HepG2 (cell line): ENCODE data around the gene MAP3K3. TPM values are rescaled to one million over a fixed set of nuclear protein-coding genes. Genes with fewer than 3 reads are reported as not detected.

Experiments used
- ATAC-seq: fragments of 200-7000 bp; cut with Tn5 transposase; 3 replicates; pipeline ENCODE4 v1.9.1; 2020; ENCODE audit warnings: mild to moderate bottlenecking, moderate library complexity
- BruUV-seq: library from RNA; stranded (reverse); fragments of 400-500 nt; replicated peaks from 2 replicates; lab custom pipeline; 2021; lab: Mats Ljungman, UMichigan
- CTCF ChIA-PET: fragments of 300-600 bp; formaldehyde crosslinking; extraction: SDS; loops from one replicate; lab custom pipeline; 2021; ENCODE audit warnings: low total read pairs, inconsistent platforms, low intra/inter-chr PET ratio; lab: Yijun Ruan, JAX
- POLR2A ChIA-PET: fragments of 350-600 bp; sonication (Branson Sonifier 250); formaldehyde crosslinking; loops from one replicate; lab custom pipeline; 2020; ENCODE audit warnings: antibody characterized with exemption, inconsistent platforms; lab: Yijun Ruan, JAX
- DNase-seq: peaks from one replicate; pipeline ENCODE4 v3.0.0-alpha.2; 2015; ENCODE audit warnings: low spot score
- FAIRE-seq: peaks from 3 replicates; lab custom pipeline; 2011; peaks lifted over from hg19 to GRCh38; lab: Jason Lieb, UNC
- H2AFZ ChIP-seq: one replicate; pipeline ENCODE4 v1.6.1; 2011; ENCODE audit warnings: low read length, inconsistent platforms
- H3K27ac ChIP-seq: fragments of 300-600 bp; 3 replicates; pipeline ENCODE4 v1.8.0; 2011; ENCODE audit warnings: mixed run types, mild to moderate bottlenecking, mixed read lengths, low read length, inconsistent platforms; ENCODE audit not compliant: insufficient read depth; ENCODE audit errors: extremely low read length
- H3K27me3 ChIP-seq, 2 experiments: fragments of 200-600 bp in 1 of 2; 2 replicates in 1 of 2; 3 replicates in 1 of 2; pipeline versions ENCODE4 v1.6.0 to v1.8.0; 2011; ENCODE audit warnings: low read length in 2 of 2, mild to moderate bottlenecking in 2 of 2, moderate library complexity in 2 of 2, inconsistent platforms in 1 of 2; ENCODE audit not compliant: insufficient read depth in 2 of 2, control insufficient read depth in 1 of 2
- H3K36me3 ChIP-seq, 2 experiments: fragments of 200-600 bp in 1 of 2; replicated peaks in 1 of 2; 2 replicates in 1 of 2; 3 replicates in 1 of 2; pipeline versions ENCODE4 v1.5.1 to v1.8.0; 2011; ENCODE audit warnings: low read length in 2 of 2, inconsistent platforms in 1 of 2; ENCODE audit not compliant: insufficient read depth in 2 of 2, control insufficient read depth in 1 of 2
- H3K4me1 ChIP-seq: 2 replicates; pipeline ENCODE4 v1.5.1; 2012; ENCODE audit warnings: low read length, inconsistent platforms; ENCODE audit not compliant: insufficient read depth
- H3K4me2 ChIP-seq: 2 replicates; pipeline ENCODE4 v1.6.0; 2011; ENCODE audit warnings: low read depth, low read length, inconsistent platforms
- H3K4me3 ChIP-seq, 3 experiments: fragments of 200-600 bp in 1 of 3; sonication (generic), shearing (Covaris generic) in 1 of 3; replicated peaks in 1 of 3; 2 replicates each; pipeline ENCODE4 v1.5.1; 2011 to 2016; ENCODE audit warnings: low read length in 3 of 3, inconsistent platforms in 2 of 3, low read depth in 2 of 3, mild to moderate bottlenecking in 2 of 3, control low read depth in 1 of 3, mixed read lengths in 1 of 3; ENCODE audit not compliant: insufficient read depth in 1 of 3
- H3K79me2 ChIP-seq: one replicate; pipeline ENCODE4 v1.6.1; 2011; ENCODE audit warnings: low read length, inconsistent platforms; ENCODE audit not compliant: insufficient read depth
- H3K9ac ChIP-seq: 2 replicates; pipeline ENCODE4 v1.6.0; 2011; ENCODE audit warnings: mild to moderate bottlenecking, low read depth, low read length, inconsistent platforms; ENCODE audit not compliant: insufficient read depth
- H3K9me3 ChIP-seq: 2 replicates; pipeline ENCODE4 v1.5.1; 2012; ENCODE audit warnings: mild to moderate bottlenecking, low read length
- H4K20me1 ChIP-seq: 2 replicates; pipeline ENCODE4 v1.6.0; 2011; ENCODE audit warnings: inconsistent platforms, mild to moderate bottlenecking, low read length, moderate library complexity; ENCODE audit not compliant: insufficient read depth
- KDM3A ChIP-seq: IDR thresholded peaks from 2 replicates; pipeline ENCODE4 v1.6.1; 2018; ENCODE audit warnings: low read depth, missing compliant biosample characterization
- KMT2B ChIP-seq: IDR thresholded peaks from 2 replicates; pipeline ENCODE4 v1.6.1; 2016; ENCODE audit warnings: missing genetic modification reagents, missing compliant biosample characterization
- PHF21A ChIP-seq: sonication (generic); formaldehyde crosslinking; IDR thresholded peaks from 2 replicates; pipeline ENCODE4 v1.5.0; 2020; ENCODE audit warnings: mild to moderate bottlenecking, missing genetic modification reagents
- PHF8 ChIP-seq: sonication (generic); formaldehyde crosslinking; IDR thresholded peaks from 2 replicates; pipeline ENCODE4 v1.5.0; 2020; ENCODE audit warnings: missing genetic modification reagents
- ZBTB33 ChIP-seq: sonication (generic); formaldehyde crosslinking; IDR thresholded peaks from 2 replicates; pipeline ENCODE4 v1.4.0; 2020; ENCODE audit warnings: missing genetic modification reagents
- ZBTB39 ChIP-seq: sonication (generic); formaldehyde crosslinking; IDR thresholded peaks from 2 replicates; pipeline ENCODE4 v1.5.0; 2020; ENCODE audit warnings: missing genetic modification reagents
- ZNF652 ChIP-seq: IDR thresholded peaks from 2 replicates; pipeline ENCODE4 v1.6.1; 2016; ENCODE audit warnings: low read depth, borderline replicate concordance
- ZNF737 ChIP-seq: sonication (generic); formaldehyde crosslinking; IDR thresholded peaks from 2 replicates; pipeline ENCODE4 v1.5.0; 2020; ENCODE audit warnings: missing genetic modification reagents, mild to moderate bottlenecking, borderline replicate concordance
- ZXDC ChIP-seq: sonication (generic); formaldehyde crosslinking; IDR thresholded peaks from 2 replicates; pipeline ENCODE4 v1.5.0; 2020; ENCODE audit warnings: mild to moderate bottlenecking, missing genetic modification reagents
- WGBS: methylation state at CpG from one replicate; pipeline ENCODE4 v1.1.6; 2017; ENCODE audit warnings: low lambda C conversion rate; 5-methylcytosine and 5-hydroxymethylcytosine counted together
- in situ Hi-C: cut with HindIII; loops from 2 replicates; pipeline ENCODE4 v1.10.0; 2017; ENCODE audit warnings: low pct_unique_long_range_greater_than_20kb; ENCODE audit not compliant: extremely low pct_ligation_motif_present
- intact Hi-C: fragments of 100-400 bp; cut with micrococcal nuclease; formaldehyde crosslinking; loops from one replicate; pipeline ENCODE4 v1.10.0; 2022; ENCODE audit not compliant: unreplicated experiment
- polyA plus RNA-seq, 8 experiments: library from polyadenylated mRNA; depleted of rRNA in 3 of 8; stranded (reverse) in 7 of 8; unstranded in 1 of 8; fragments of >200 nt; fragmentation: Illumina TruSeq in 4 of 8; extraction: Trizol in 4 of 8; gene quantifications; 2 replicates each; pipeline versions ENCODE4 v1.2.1 to v1.2.3, GENCODE V29; 2011 to 2016; ENCODE audit warnings: low read depth in 4 of 8, missing spikeins in 1 of 8, mixed read lengths in 1 of 8; ENCODE audit not compliant: insufficient read depth in 1 of 8
- total RNA-seq, 5 experiments: library from RNA; depleted of rRNA; stranded (reverse); fragments of >200 nt; fragmentation: Illumina TruSeq; extraction: Trizol; gene quantifications; 2 replicates each; pipeline ENCODE4 v1.2.3, GENCODE V29; 2016; ENCODE audit warnings: low read depth in 1 of 5

The MAP3K3 gene
- total and polyA plus RNA-seq, 2 of the 13 experiments (the other 11 are each of a cell fraction or from before 2014, with no cell fraction given), result 17.7 to 21.8 TPM

GRCh38 chr17:63579633-63580032 is 42.6 kb upstream of the MAP3K3 start (continued):
- TF ChIP-seq PHF8 (CRISPR knock-in tag), result peak; percentile 44; the same call in 1 of the 2 replicates

- intact Hi-C loops (no loop called here), in situ Hi-C loops (no loop called here)
- FAIRE-seq, result no peak
- ChIA-PET POLR2A (no interaction called here), CTCF (no interaction called here)
- H2AFZ ChIP-seq, result no peak overlapping the region
- H4K20me1 ChIP-seq, result no peaks in the 10 kb centered on the region; the same call in 1 of the 2 replicates
- H3K27me3 ChIP-seq, result no peaks in the 10 kb centered on the region
- no peaks in the 10 kb centered on the region for H3K9me3 ChIP-seq
- ATAC-seq, result no peak
- H3K4me1 ChIP-seq, result no peaks in the 10 kb centered on the region
- H3K4me2 ChIP-seq, result no peak overlapping the region
- no TSS peak for BruUV-seq
- no peak for TF ChIP-seq ZNF652 (CRISPR knock-in tag)
- TF ChIP-seq KMT2B (CRISPR knock-in tag), result no peak
- no peak for TF ChIP-seq ZBTB39 (CRISPR knock-in tag)
- H3K4me3 ChIP-seq, result no peak overlapping the region
- H3K36me3 ChIP-seq, result peaks cover 50 to 74% of the 10 kb centered on the region in 2 experiments
- H3K27ac ChIP-seq, result no peak overlapping the region
- no peaks in the 10 kb centered on the region for H3K79me2 ChIP-seq
- no peak for DNase-seq
- H3K9ac ChIP-seq, result no peak overlapping the region
- 98% methylated on average over 5 of the region's 5 CpGs for WGBS
Observed at GRCh38 chr17:63587770-63588169, 34.4 kb upstream of the MAP3K3 start.

- Histone ChIP-seq H3K9ac (no peak overlapping the region), H3K27ac (no peak overlapping the region), H3K9me3 (no peaks in the 10 kb centered on the region), H3K36me3 (peaks cover 42 to 63% of the 10 kb centered on the region in 2 experiments), H2AFZ (no peak overlapping the region), H4K20me1 (no peaks in the 10 kb centered on the region; the same call in 1 of the 2 replicates), H3K4me1 (no peaks in the 10 kb centered on the region), H3K79me2 (no peaks in the 10 kb centered on the region), H3K4me3 (no peak overlapping the region), H3K4me2 (no peak overlapping the region), H3K27me3 (no peaks in the 10 kb centered on the region)
- ATAC-seq (no peak), FAIRE-seq (no peak), DNase-seq (no peak)
- ChIA-PET POLR2A (no interaction called here), CTCF (no interaction called here)
- in situ Hi-C loops (no loop called here), intact Hi-C loops (no loop called here)
- 94% methylated on average over 11 of the region's 11 CpGs for WGBS
- BruUV-seq, result no TSS peak
- TF ChIP-seq ZBTB33, result 0 out of 2 replicates have a peak, but pooled peaks have one; percentile 9
- 0 out of 2 replicates have a peak, but pooled peaks have one; percentile 21 for TF ChIP-seq ZXDC (CRISPR knock-in tag)
- no peak for TF ChIP-seq KDM3A (CRISPR knock-in tag)
- TF ChIP-seq PHF21A (CRISPR knock-in tag), result peak; percentile 32; the same call in 1 of the 2 replicates
- 0 out of 2 replicates have a peak, but pooled peaks have one; percentile 54 for TF ChIP-seq ZNF737 (CRISPR knock-in tag)
Observed at GRCh38 chr17:63588797-63589196, 33.4 kb upstream of the MAP3K3 start.
